SK-N-MC (cell line): ENCODE results near the gene COLGALT1.

ENCODE experiments used
- DNase-seq: peaks from one replicate; pipeline ENCODE4 v3.0.0-alpha.2; 2011; ENCODE audit warnings: low read depth, low spot score
- H3K27ac ChIP-seq: fragments of 200-600 bp; sonication (generic); 2 replicates; pipeline ENCODE4 v1.5.1; 2016; ENCODE audit warnings: mixed run types
- H3K36me3 ChIP-seq: fragments of 200-600 bp; sonication (generic); 2 replicates; pipeline ENCODE4 v1.6.1; 2017; ENCODE audit warnings: antibody characterized with exemption, low read length, mixed read lengths; ENCODE audit not compliant: insufficient read depth
- H3K4me3 ChIP-seq: fragments of 200-600 bp; sonication (generic); 2 replicates; pipeline ENCODE4 v1.5.1; 2016
- H3K9ac ChIP-seq: fragments of 200-600 bp; sonication (generic); 2 replicates; pipeline ENCODE4 v1.8.0; 2017; ENCODE audit warnings: mixed run types, mixed read lengths; ENCODE audit not compliant: insufficient read length
- H3K9me3 ChIP-seq: fragments of 200-600 bp; sonication (generic); 2 replicates; pipeline ENCODE4 v1.6.1; 2017; ENCODE audit warnings: low read depth, mild to moderate bottlenecking, antibody characterized with exemption, low read length, moderate library complexity, mixed read lengths
- EZH2 ChIP-seq: fragments of 200-600 bp; sonication (generic); IDR thresholded peaks from one replicate; pipeline ENCODE4 v1.6.1; 2017; ENCODE audit warnings: antibody characterized with exemption
- FOXP2 ChIP-seq: optimal IDR thresholded peaks from 2 replicates; pipeline ENCODE3; 2011; ENCODE audit warnings: mild to moderate bottlenecking, moderate library complexity; ENCODE audit not compliant: insufficient read depth; ENCODE audit errors: extremely low read length, control extremely low read depth
- POLR2AphosphoS5 ChIP-seq: IDR thresholded peaks from 2 replicates; pipeline ENCODE4 v1.6.1; 2012; ENCODE audit warnings: mild to moderate bottlenecking, low read depth, low read length, borderline replicate concordance

The COLGALT1 gene

GRCh38 chr19:17553256-17553655 lies 2.2 kb upstream of the COLGALT1 start:
- peak; percentile 66 for DNase-seq
- Histone ChIP-seq H3K36me3 (peaks cover 7% of the 10 kb centered on the region; the same call in 1 of the 2 replicates), H3K9ac (peak overlapping the region; percentile 48), H3K4me3 (peak overlapping the region; percentile 73), H3K27ac (peak overlapping the region; percentile 97), H3K9me3 (no peaks in the 10 kb centered on the region)
- TF ChIP-seq EZH2 = no peak
- TF ChIP-seq POLR2AphosphoS5 = peak; percentile 12; the same call in 1 of the 2 replicates

- no peak overlapping the region for H3K27ac ChIP-seq
- H3K4me3 ChIP-seq = peak overlapping the region; percentile 96
- peak overlapping the region; percentile 16 for H3K9ac ChIP-seq
- peak; percentile 23 for TF ChIP-seq FOXP2
- TF ChIP-seq EZH2 = no peak
- H3K36me3 ChIP-seq = peaks cover 20% of the 10 kb centered on the region; the same call in 1 of the 2 replicates
- DNase-seq = no peak
- no peaks in the 10 kb centered on the region for H3K9me3 ChIP-seq
These were observed 425 bp upstream of the COLGALT1 start for GRCh38 chr19:17554968-17555479.

DNA sequence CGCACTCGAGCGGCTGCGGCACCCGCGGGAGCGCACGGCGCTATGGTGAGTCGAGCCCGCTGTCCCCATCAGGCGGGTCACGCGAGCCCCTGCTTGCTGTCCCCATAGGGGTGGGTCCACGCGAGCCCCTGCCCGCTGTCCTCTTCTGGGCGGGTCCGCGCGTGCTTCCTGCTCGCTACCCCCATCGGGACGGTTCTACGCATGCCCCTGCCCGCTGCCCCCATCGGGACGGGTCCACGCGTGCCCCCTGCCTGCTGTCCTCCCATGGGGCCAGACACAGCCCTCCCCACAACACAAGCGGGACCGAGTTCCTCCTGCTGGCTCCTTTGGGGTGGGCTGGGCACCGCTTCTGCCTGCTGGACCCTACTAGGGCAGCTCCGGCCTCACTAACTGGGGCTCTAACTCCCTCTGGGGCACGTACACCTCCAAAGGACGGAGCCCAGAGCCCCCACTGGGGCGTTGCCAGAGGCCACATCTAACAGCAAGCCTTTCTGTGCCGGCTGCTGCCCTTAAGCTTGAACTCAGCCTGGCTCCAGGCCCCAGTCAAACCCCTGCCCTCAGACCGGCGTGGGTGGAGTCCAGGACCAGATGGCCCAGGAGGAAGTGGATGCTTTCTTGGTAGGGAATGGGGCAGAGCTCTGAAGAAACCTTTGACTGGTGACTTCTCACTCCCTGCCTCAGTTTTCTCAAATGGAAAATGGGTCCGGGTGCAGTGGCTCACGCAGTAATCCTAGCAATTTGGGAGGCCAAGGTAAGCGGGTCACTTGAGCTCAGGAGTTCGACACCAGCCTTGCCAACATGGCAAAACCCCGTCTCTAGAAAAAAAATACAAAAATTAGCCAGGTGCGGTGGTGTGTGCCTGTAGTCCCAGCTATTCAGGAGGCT lies 722 bp downstream of the COLGALT1 start:
- Histone ChIP-seq H3K9ac (peak overlapping the region; percentile 89), H3K27ac (no peak overlapping the region), H3K4me3 (peak overlapping the region; percentile 96), H3K36me3 (peaks cover 26% of the 10 kb centered on the region), H3K9me3 (no peaks in the 10 kb centered on the region)
- TF ChIP-seq EZH2 (no peak), FOXP2 (no peak), POLR2AphosphoS5 (no peak)
- DNase-seq = no peak

GRCh38 chr19:17556995-17557394 lies 1.5 kb downstream of the COLGALT1 start:
- Histone ChIP-seq H3K9me3 (no peaks in the 10 kb centered on the region), H3K27ac (no peak overlapping the region), H3K36me3 (peaks cover 30% of the 10 kb centered on the region), H3K4me3 (peak overlapping the region; percentile 96), H3K9ac (peak overlapping the region; percentile 89)
- DNase-seq = no peak
- TF ChIP-seq EZH2 (no peak), FOXP2 (no peak), POLR2AphosphoS5 (no peak)

DNA sequence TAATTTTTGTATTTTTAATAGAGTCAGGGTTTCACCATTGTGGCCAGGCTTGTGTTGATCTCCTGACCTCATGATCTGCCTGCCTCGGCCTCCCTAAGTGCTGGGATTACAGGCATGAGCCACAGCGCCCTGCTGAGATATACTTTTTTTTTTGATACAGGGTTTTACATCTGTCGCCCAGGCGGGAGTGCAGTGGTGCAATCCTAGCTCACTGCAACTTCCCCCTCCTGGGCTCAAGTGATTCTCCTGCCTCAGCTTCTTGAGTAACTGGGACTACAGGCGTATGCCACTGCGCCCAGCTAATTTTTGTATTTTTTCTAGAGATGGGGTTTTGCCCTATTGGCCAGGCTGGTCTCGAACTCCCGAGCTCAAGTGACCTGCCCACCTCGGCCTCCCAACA lies 2.0 kb downstream of the COLGALT1 start:
- H3K27ac ChIP-seq = no peak overlapping the region
- H3K36me3 ChIP-seq = peaks cover 32% of the 10 kb centered on the region
- TF ChIP-seq POLR2AphosphoS5 (no peak), EZH2 (no peak), FOXP2 (no peak)
- DNase-seq = no peak
- H3K4me3 ChIP-seq = no peak overlapping the region
- no peaks in the 10 kb centered on the region for H3K9me3 ChIP-seq
- H3K9ac ChIP-seq = no peak overlapping the region

DNA sequence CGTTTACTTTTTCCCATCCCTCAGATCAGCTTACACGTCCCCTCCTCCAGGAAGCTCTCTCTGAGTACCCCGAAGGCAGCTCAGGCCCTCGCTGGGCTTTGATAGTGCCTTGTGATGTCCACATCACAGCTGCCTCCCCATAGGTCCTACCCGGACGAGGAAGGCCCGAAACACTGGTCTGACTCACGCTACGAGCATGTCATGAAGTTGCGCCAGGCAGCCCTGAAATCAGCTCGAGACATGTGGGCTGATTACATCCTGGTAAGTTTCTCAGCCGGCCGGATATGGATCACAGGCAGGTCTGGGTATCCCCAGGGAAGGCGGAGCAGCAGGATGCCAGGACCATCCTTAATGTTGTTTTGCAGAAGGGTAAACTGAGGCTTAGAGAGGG lies 4.8 kb downstream of the COLGALT1 start:
- H3K9ac ChIP-seq = no peak overlapping the region
- no peak for DNase-seq
- peaks cover 41% of the 10 kb centered on the region for H3K36me3 ChIP-seq

GRCh38 chr19:17562097-17562496 lies 6.6 kb downstream of the COLGALT1 start:
- no peak overlapping the region for H3K9ac ChIP-seq
- H3K27ac ChIP-seq = no peak overlapping the region
- H3K9me3 ChIP-seq = no peaks in the 10 kb centered on the region
- H3K4me3 ChIP-seq = no peak overlapping the region
- no peak for DNase-seq
- peaks cover 39% of the 10 kb centered on the region for H3K36me3 ChIP-seq
- TF ChIP-seq EZH2 (no peak), POLR2AphosphoS5 (no peak), FOXP2 (no peak)

More for the DNA sequence above, 4.8 kb downstream of the COLGALT1 start:
- Histone ChIP-seq H3K9me3 (no peaks in the 10 kb centered on the region), H3K4me3 (no peak overlapping the region), H3K27ac (no peak overlapping the region)
- TF ChIP-seq EZH2 (no peak), FOXP2 (no peak), POLR2AphosphoS5 (no peak)

DNA sequence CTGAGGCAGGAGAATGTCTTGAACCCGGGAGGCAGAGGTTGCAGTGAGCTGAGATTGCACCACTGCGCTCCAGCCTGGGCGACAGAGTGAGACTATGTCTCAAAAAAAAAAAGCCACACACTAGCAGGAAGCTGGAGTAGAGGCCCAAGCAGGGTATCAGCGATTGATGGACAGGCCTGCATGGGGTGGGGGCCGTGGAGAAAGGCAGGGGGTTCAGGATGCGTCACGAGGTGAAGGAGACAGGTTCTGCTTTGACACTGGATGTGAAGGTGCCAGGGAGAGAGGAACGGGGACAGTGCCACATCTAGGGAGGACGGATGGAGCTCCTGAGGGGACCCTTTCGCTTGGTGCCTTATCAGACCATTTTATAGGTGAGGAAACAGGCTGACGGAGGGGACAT lies 7.1 kb downstream of the COLGALT1 start:
- H3K4me3 ChIP-seq = no peak overlapping the region
- H3K9ac ChIP-seq = no peak overlapping the region
- peaks cover 39% of the 10 kb centered on the region for H3K36me3 ChIP-seq
- no peak for DNase-seq
- no peak overlapping the region for H3K27ac ChIP-seq
- H3K9me3 ChIP-seq = no peaks in the 10 kb centered on the region
- TF ChIP-seq POLR2AphosphoS5 (no peak), FOXP2 (no peak), EZH2 (no peak)

- DNase-seq = no peak
- Histone ChIP-seq H3K27ac (no peak overlapping the region), H3K9me3 (no peaks in the 10 kb centered on the region), H3K36me3 (peaks cover 41% of the 10 kb centered on the region), H3K4me3 (no peak overlapping the region), H3K9ac (no peak overlapping the region)
- no peak for TF ChIP-seq FOXP2
- TF ChIP-seq EZH2 = no peak
These were observed 9.3 kb downstream of the COLGALT1 start for GRCh38 chr19:17564781-17565180.
